GM12892 (cell line): ENCODE results near the gene MAFB.

Source experiments
- DNase-seq: peaks from one replicate; pipeline ENCODE4 v3.0.0; 2011; ENCODE audit not compliant: insufficient read length
- FAIRE-seq: peaks from 2 replicates; lab custom pipeline; 2011; peaks lifted over from hg19 to GRCh38; lab: Jason Lieb, UNC
- POLR2A ChIP-seq: IDR thresholded peaks from 2 replicates; pipeline ENCODE4 v1.6.1; 2011; ENCODE audit warnings: low read depth, low read length, control low read depth
- POLR2AphosphoS5 ChIP-seq: IDR thresholded peaks from 2 replicates; pipeline ENCODE4 v1.6.1; 2011; ENCODE audit warnings: low read depth, low read length, control low read depth
- TAF1 ChIP-seq: IDR thresholded peaks from 2 replicates; pipeline ENCODE4 v1.6.1; 2011; ENCODE audit warnings: low read depth, mild to moderate bottlenecking, control low read depth, low read length, borderline replicate concordance

Gene MAFB

GRCh38 chr20:40715491-40715890 lies 26.5 kb upstream of the MAFB start:
- no peak for FAIRE-seq
- TF ChIP-seq POLR2A (no peak), POLR2AphosphoS5 (no peak), TAF1 (no peak)
- DNase-seq = no peak

DNA sequence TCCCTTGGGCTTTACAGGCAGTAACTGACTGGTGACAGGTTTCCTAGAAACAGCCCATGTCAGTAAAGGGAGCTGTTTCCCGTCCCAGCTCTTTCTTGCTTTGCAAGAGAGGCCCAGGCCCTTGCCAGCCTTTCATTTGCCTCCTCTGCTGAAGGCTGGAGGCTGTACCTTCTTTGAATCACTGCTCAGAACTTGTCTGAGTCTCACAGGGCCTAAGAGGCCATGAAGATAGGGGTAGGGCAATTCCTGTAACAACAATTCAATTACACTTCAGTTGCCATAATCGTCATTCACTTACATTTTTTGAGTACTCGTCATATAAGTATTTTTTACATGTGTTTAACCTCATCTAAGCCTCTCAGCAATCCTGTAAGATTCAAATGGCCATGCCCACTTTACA lies 25.9 kb upstream of the MAFB start:
- TF ChIP-seq POLR2A = no peak
- TF ChIP-seq POLR2AphosphoS5 = no peak
- no peak for TF ChIP-seq TAF1
- no peak for DNase-seq
- FAIRE-seq = peak; percentile 80

GRCh38 chr20:40714109-40714508 lies 25.1 kb upstream of the MAFB start:
- FAIRE-seq (peak; percentile 56), DNase-seq (no peak)
- no peak for TF ChIP-seq POLR2AphosphoS5
- no peak for TF ChIP-seq POLR2A
- TF ChIP-seq TAF1 = no peak

DNA sequence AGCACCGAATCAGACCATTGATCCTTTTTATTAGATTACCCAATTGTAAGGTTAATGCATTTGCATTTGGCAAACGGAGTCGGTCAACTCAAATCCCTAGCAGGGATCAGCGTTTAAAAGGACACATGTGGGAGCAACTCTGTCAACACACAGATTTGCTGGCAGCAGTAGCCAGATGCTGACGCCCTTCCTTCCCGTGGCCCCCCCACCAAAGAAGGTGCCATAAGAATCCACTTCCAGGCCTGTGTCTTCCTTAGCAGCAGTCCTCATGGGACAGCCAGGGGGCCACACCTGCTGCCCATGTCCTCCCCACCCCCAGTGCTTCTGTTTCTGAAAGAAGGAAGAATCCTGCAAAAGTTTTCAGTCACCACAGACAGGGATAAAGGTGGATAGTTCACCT lies 24.5 kb upstream of the MAFB start:
- DNase-seq (no peak), FAIRE-seq (no peak)
- TF ChIP-seq TAF1 (no peak), POLR2AphosphoS5 (no peak), POLR2A (no peak)

GRCh38 chr20:40711079-40711478 lies 22.0 kb upstream of the MAFB start:
- TF ChIP-seq POLR2A = no peak
- no peak for TF ChIP-seq TAF1
- TF ChIP-seq POLR2AphosphoS5 = no peak
- DNase-seq = no peak
- FAIRE-seq = no peak

GRCh38 chr20:40710603-40711002 lies 21.6 kb upstream of the MAFB start:
- TF ChIP-seq TAF1 (no peak), POLR2AphosphoS5 (no peak), POLR2A (no peak)
- no peak for DNase-seq
- no peak for FAIRE-seq

DNA sequence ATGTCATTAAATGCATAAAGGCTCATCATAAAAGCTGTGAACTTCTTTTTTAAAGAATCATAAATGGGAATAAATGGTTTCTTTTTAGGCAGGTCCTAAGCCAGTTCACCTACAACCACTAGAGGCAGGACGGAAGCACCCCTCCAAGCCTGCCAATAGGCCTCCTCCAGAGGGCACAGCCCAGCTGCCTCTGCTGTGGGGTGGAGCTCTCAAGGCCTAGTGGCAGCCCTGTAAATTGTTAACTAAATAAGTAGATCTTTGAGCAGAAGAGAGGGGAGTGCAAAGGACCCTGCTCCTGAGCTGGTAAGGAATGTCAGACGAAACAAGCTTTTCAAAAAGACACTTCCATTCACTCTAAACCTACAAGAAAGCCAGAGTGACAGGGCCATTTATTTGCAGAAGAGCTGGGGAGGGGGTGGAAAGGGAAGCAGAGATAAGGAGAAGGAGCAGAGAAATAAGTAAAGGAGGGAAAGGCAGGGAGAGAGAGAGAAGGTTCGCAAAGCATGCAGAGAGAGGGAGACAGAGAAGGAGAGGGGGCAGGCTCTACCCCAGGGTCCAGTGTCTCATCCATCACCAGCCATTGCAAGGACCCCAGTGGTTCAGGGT lies 18.0 kb upstream of the MAFB start:
- DNase-seq (no peak), FAIRE-seq (no peak)
- TF ChIP-seq POLR2A (no peak), TAF1 (no peak), POLR2AphosphoS5 (no peak)

- no peak for TF ChIP-seq TAF1
- no peak for TF ChIP-seq POLR2A
- no peak for TF ChIP-seq POLR2AphosphoS5
- FAIRE-seq (no peak), DNase-seq (no peak)
Observed at GRCh38 chr20:40705413-40705812, 16.4 kb upstream of the MAFB start.

DNA sequence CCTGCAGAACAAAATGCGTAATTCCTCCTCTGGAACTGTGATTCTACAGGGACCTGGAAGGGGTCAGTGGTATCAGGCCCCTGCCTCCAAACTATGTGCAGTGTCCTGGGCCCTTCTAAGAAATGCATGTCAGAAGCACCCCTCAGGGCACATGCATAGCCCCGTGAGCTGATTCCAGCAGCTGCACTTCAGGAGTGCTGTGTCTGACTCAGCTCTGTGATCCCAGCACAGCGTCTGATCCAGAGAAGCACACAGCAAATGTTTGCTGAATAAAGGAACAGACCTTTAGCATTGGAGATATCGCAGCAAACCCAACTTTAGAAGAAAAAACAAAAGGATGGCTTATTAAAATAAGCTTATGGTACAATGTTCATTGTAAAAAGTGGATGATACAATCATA lies 15.8 kb upstream of the MAFB start:
- DNase-seq (no peak), FAIRE-seq (no peak)
- TF ChIP-seq POLR2AphosphoS5 = no peak

- no peak for DNase-seq
- FAIRE-seq = no peak
- TF ChIP-seq POLR2AphosphoS5 = no peak
- no peak for TF ChIP-seq POLR2A
- TF ChIP-seq TAF1 = no peak
Observed at GRCh38 chr20:40703975-40704530, 15.0 kb upstream of the MAFB start.

- FAIRE-seq = no peak
- TF ChIP-seq TAF1 = no peak
- TF ChIP-seq POLR2A = no peak
- no peak for TF ChIP-seq POLR2AphosphoS5
- no peak for DNase-seq
Observed at GRCh38 chr20:40702504-40702903, 13.5 kb upstream of the MAFB start.

DNA sequence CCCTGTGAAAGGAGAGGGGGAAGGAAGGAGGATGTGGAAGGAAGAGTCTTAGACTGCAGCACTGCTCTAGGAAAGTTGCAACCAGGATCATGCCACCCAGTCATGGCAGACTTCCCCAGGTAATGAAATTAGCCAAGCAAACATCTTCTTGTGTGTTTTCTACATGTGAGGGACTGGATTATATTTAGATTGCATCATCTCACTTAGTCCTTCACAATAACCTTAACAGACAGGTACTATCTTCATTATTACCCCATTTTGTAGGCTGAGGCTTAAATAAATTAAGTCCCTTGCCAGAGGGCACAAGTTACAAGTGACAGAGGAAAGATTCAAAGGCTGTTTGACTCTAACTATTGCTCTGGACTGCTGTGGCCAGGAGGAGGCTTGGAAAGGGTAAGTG lies 9.7 kb upstream of the MAFB start:
- DNase-seq = no peak
- FAIRE-seq = no peak
- no peak for TF ChIP-seq POLR2A
- no peak for TF ChIP-seq POLR2AphosphoS5
- no peak for TF ChIP-seq TAF1
